K562 (cell line): ENCODE data around the gene ADAP1. TPM values are rescaled to one million over a fixed set of nuclear protein-coding genes. Genes with fewer than 3 reads are reported as not detected.

Experiments used
- ARID1B ChIP-seq: fragments of 450-650 bp; IDR thresholded peaks from 2 replicates; pipeline ENCODE4 v1.6.1; 2016; ENCODE audit warnings: antibody characterized with exemption, mild to moderate bottlenecking, inconsistent platforms
- CBFA2T3 ChIP-seq: fragments of 450-650 bp; IDR thresholded peaks from 2 replicates; pipeline ENCODE4 v1.6.1; 2017
- CHD2 ChIP-seq: IDR thresholded peaks from 2 replicates; pipeline ENCODE4 v1.6.1; 2011; ENCODE audit warnings: low read depth, low read length
- CXXC5 ChIP-seq: fragments of 250-450 bp; sonication (Bioruptor Pico); IDR thresholded peaks from 2 replicates; pipeline ENCODE4 v1.8.0; 2022; ENCODE audit warnings: inconsistent platforms, mild to moderate bottlenecking, moderate library complexity
- E2F1 ChIP-seq: sonication (generic); formaldehyde crosslinking; IDR thresholded peaks from 2 replicates; pipeline ENCODE4 v1.8.1; 2023; ENCODE audit warnings: mild to moderate bottlenecking, missing genetic modification reagents, moderate library complexity
- GTF3C2 ChIP-seq: IDR thresholded peaks from 3 replicates; pipeline ENCODE4 v1.6.1; 2011; ENCODE audit warnings: borderline replicate concordance, mild to moderate bottlenecking, moderate library complexity; ENCODE audit not compliant: insufficient read length; ENCODE audit errors: extremely low read depth
- KAT2B ChIP-seq: IDR thresholded peaks from one replicate; pipeline ENCODE4 v1.6.1; 2012; ENCODE audit warnings: low read depth, mild to moderate bottlenecking, control low read depth, inconsistent platforms, low read length, moderate library complexity
- KLF16 ChIP-seq: IDR thresholded peaks from 2 replicates; pipeline ENCODE4 v1.6.1; 2016; ENCODE audit warnings: antibody characterized with exemption
- MAX ChIP-seq: sonication (generic); formaldehyde crosslinking; IDR thresholded peaks from 2 replicates; pipeline ENCODE4 v1.9.0; 2022; ENCODE audit warnings: mild to moderate bottlenecking, missing genetic modification reagents
- NRF1 ChIP-seq, 2 experiments: fragments of 450-650 bp; IDR thresholded peaks in 1 of 2; conservative IDR thresholded peaks in 1 of 2; 2 replicates each; pipeline ENCODE4 v1.6.1; 2014; ENCODE audit warnings: mild to moderate bottlenecking in 2 of 2
- POLR2AphosphoS5 ChIP-seq: IDR thresholded peaks from 2 replicates; pipeline ENCODE4 v1.6.1; 2011; ENCODE audit warnings: mild to moderate bottlenecking, low read depth, low read length, moderate library complexity; ENCODE audit not compliant: control insufficient read depth, insufficient read depth
- TCF3 ChIP-seq: sonication (generic); formaldehyde crosslinking; IDR thresholded peaks from 2 replicates; pipeline ENCODE4 v1.4.0; 2020; ENCODE audit warnings: mild to moderate bottlenecking, missing genetic modification reagents
- TEAD4 ChIP-seq, 2 experiments: sonication (generic) in 1 of 2; formaldehyde crosslinking in 1 of 2; IDR thresholded peaks; 2 replicates each; pipeline versions ENCODE4 v1.6.1 to v1.8.0; 2012 to 2022; ENCODE audit warnings: borderline replicate concordance in 1 of 2, inconsistent platforms in 1 of 2, low read length in 1 of 2, mild to moderate bottlenecking in 1 of 2, missing genetic modification reagents in 1 of 2
- ZNF175 ChIP-seq: fragments of 200-800 bp; sonication (Bioruptor generic); IDR thresholded peaks from 2 replicates; pipeline ENCODE4 v1.6.1; 2016; ENCODE audit warnings: low read depth, mild to moderate bottlenecking, missing genetic modification characterization, missing compliant biosample characterization
- ZNF239 ChIP-seq: fragments of 250-450 bp; sonication (Bioruptor Pico); IDR thresholded peaks from 2 replicates; pipeline ENCODE4 v1.4.0; 2020; ENCODE audit warnings: mild to moderate bottlenecking
- ZNF282 ChIP-seq: sonication (generic); formaldehyde crosslinking; IDR thresholded peaks from 2 replicates; pipeline ENCODE4 v1.8.1; 2023; ENCODE audit warnings: missing genetic modification reagents
- ZNF778 ChIP-seq: fragments of 450-650 bp; formaldehyde crosslinking; IDR thresholded peaks from 2 replicates; pipeline ENCODE4 v1.4.0; 2020; ENCODE audit warnings: mild to moderate bottlenecking, moderate library complexity
- polyA plus RNA-seq, 8 experiments: library from polyadenylated mRNA; depleted of rRNA in 4 of 8; stranded (reverse) in 5 of 8; unstranded in 3 of 8; fragments of >200 nt; fragmentation: Nextera tagmentation in 2 of 8; fragmentation: Illumina TruSeq in 1 of 8; extraction: Ambion mirVana in 2 of 8; extraction: Trizol in 1 of 8; gene quantifications; 2 replicates each; pipeline versions ENCODE4 v1.2.1 to v1.2.3, GENCODE V29; 2011 to 2014; ENCODE audit warnings: inconsistent platforms in 1 of 8, missing spikeins in 1 of 8
- total RNA-seq, 7 experiments: library from RNA; depleted of rRNA in 6 of 7; stranded (reverse); fragments of >200 nt in 6 of 7; fragmentation: Illumina TruSeq in 2 of 7; extraction: Trizol in 2 of 7; gene quantifications; 2 replicates each; pipeline versions ENCODE4 v1.2.1 to v1.2.3, GENCODE V29; 2011 to 2021; ENCODE audit warnings: low replicate concordance in 1 of 7
- TF ChIP-seq, protein P1 (sequence below), 2 experiments: IDR thresholded peaks; 2 replicates each; pipeline ENCODE4 v1.6.1; 2011; ENCODE audit warnings: borderline replicate concordance in 1 of 2, control low read depth in 1 of 2, low read depth in 1 of 2, low read length in 1 of 2, mild to moderate bottlenecking in 1 of 2, mixed read lengths in 1 of 2, moderate library complexity in 1 of 2; ENCODE audit not compliant: insufficient read depth in 1 of 2, insufficient read length in 1 of 2, poor library complexity in 1 of 2, severe bottlenecking in 1 of 2; ENCODE audit errors: extremely low read depth in 1 of 2
- TF ChIP-seq, protein P2 (sequence below): sonication (generic); formaldehyde crosslinking; IDR thresholded peaks from 2 replicates; pipeline ENCODE4 v1.8.1; 2023; ENCODE audit warnings: mild to moderate bottlenecking, missing genetic modification reagents

The ADAP1 gene
- total and polyA plus RNA-seq, 9 of the 15 experiments (the other 6 are each of a cell fraction or from before 2014, with no cell fraction given): 0.27 to 1.4 (median 0.52) TPM; not detected in 3

DNA sequence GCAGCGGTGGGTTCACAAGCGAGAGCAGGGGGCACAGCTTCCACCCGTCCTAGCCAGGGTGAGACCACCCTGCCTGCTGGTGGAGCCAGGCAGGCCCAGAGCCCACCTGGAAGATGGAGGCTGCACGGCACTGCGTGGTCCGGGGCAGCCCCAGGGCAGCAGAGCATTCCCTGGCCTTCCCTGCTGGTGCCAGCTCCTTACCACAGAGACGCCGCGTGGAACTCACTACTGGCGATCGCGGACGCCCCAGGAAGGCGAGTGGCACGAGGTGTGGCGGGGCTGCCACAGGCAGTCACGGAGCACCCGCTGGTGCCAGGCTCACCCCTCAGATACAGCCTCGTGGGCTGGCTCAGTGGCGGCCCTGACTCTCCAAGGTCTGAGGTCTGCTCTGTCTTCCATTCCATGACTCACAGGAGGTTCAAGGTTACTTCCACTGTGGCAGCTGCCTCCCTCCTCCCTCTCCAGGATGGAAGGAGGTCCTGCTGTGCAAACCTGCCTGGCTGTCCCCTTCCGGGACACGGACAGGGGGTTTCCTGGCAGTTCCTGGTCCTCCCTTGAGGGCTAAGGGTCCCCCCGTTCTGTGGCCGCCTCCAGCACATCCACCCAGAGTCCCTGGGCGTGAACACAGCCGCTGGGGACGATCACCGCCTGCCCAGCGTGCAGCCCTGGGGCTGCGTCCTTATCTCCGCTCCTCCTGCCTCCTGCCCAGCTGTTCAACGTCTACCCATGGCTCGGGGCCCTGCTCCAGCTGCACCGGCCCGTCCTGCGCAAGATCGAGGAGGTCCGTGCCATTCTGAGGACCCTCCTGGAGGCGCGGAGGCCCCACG is 31.6 kb upstream of the ADAP1 start (continued):
- TF ChIP-seq ZNF778: no peak
- peak; percentile 64 for TF ChIP-seq TCF3 (CRISPR knock-in tag)
- TF ChIP-seq CXXC5 (CRISPR knock-in tag): peak; percentile 57
- TF ChIP-seq POLR2AphosphoS5: 0 out of 2 replicates have a peak, but pooled peaks have one; percentile 47
- no peak for TF ChIP-seq ZNF282 (CRISPR knock-in tag)
- TF ChIP-seq, protein P1, sequence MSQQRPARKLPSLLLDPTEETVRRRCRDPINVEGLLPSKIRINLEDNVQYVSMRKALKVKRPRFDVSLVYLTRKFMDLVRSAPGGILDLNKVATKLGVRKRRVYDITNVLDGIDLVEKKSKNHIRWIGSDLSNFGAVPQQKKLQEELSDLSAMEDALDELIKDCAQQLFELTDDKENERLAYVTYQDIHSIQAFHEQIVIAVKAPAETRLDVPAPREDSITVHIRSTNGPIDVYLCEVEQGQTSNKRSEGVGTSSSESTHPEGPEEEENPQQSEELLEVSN (IDR thresholded peaks at IDR 0.05; ENCODE audit: borderline replicate concordance in 1 of 2, extremely low read depth in 1 of 2, insufficient read depth in 1 of 2, insufficient read length in 1 of 2, low read depth in 1 of 2, low read length in 1 of 2, poor library complexity in 1 of 2, severe bottlenecking in 1 of 2): peak in 1 of 2 experiments; percentile 16
- TF ChIP-seq MAX (CRISPR knock-in tag): peak; percentile 64
- no peak for TF ChIP-seq CHD2
- peak; percentile 87 for TF ChIP-seq CBFA2T3
- TF ChIP-seq KLF16: no peak
- TF ChIP-seq E2F1 (CRISPR knock-in tag): no peak
- TF ChIP-seq ARID1B: peak; percentile 46
- TF ChIP-seq TEAD4 (IDR thresholded peaks at IDR 0.05; ENCODE audit: low read length): peak; percentile 11; the same call in 1 of the 2 replicates
- no peak for TF ChIP-seq TEAD4 (CRISPR knock-in tag; IDR thresholded peaks at IDR 0.05; ENCODE audit: borderline replicate concordance)
- TF ChIP-seq GTF3C2: no peak
- TF ChIP-seq KAT2B: no peak
- TF ChIP-seq, protein P2, sequence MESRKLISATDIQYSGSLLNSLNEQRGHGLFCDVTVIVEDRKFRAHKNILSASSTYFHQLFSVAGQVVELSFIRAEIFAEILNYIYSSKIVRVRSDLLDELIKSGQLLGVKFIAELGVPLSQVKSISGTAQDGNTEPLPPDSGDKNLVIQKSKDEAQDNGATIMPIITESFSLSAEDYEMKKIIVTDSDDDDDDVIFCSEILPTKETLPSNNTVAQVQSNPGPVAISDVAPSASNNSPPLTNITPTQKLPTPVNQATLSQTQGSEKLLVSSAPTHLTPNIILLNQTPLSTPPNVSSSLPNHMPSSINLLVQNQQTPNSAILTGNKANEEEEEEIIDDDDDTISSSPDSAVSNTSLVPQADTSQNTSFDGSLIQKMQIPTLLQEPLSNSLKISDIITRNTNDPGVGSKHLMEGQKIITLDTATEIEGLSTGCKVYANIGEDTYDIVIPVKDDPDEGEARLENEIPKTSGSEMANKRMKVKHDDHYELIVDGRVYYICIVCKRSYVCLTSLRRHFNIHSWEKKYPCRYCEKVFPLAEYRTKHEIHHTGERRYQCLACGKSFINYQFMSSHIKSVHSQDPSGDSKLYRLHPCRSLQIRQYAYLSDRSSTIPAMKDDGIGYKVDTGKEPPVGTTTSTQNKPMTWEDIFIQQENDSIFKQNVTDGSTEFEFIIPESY (CRISPR knock-in tag): no peak
- TF ChIP-seq NRF1 (conservative IDR thresholded peaks at IDR 0.05 in 1 of 2, IDR thresholded peaks at IDR 0.05 in 1 of 2): peak; percentile 47 to 48; a peak in 2 of 4 replicates
- no peak for TF ChIP-seq ZNF239
- TF ChIP-seq ZNF175 (CRISPR knock-in tag): no peak
